Erythroblast (primary cell): ENCODE data around the gene AKAP1.

Experiments used
- GATA1 ChIP-seq: IDR thresholded peaks from 2 replicates; pipeline ENCODE4 v1.6.1; 2011; ENCODE audit warnings: low read depth, mild to moderate bottlenecking, control low read depth, low read length, moderate library complexity
- POLR2A ChIP-seq: IDR thresholded peaks from 2 replicates; pipeline ENCODE4 v1.6.1; 2011; ENCODE audit warnings: mild to moderate bottlenecking, low read length

DNA sequence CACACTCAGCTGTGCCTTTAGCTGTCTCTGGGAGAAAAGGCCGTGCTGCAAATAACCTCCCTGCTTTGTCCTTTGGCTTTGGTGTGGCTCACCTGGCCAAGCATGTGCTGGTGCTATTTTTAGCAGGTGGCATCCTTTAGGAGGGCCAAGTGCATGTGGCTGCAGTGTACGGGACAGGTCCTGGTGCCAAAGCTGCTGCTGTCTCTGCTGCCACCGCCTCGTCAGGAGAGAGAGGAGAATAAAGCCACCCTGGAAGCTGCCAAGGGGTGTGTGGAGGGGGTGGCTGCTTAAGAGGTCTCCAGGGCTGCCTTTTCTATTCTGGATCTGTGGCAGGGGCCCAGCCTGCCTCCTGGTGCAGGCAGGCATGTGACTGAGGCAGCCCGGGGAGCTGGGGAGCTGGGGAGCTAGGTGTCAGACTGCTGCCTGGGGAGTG is 6.2 kb downstream of the AKAP1 start:
- TF ChIP-seq POLR2A (no peak), GATA1 (no peak)
